Neural progenitor cell (in vitro differentiated cells): ENCODE data around the gene NOPCHAP1.

Experiments used
- CTCF ChIP-seq: fragments of 200-600 bp; sonication (generic); IDR thresholded peaks from 2 replicates; pipeline ENCODE4 v1.5.1; 2017; ENCODE audit warnings: antibody characterized with exemption, mild to moderate bottlenecking
- EZH2 ChIP-seq: fragments of 200-600 bp; sonication (generic); IDR thresholded peaks from 2 replicates; pipeline ENCODE4 v1.6.1; 2017; ENCODE audit warnings: antibody characterized with exemption, mild to moderate bottlenecking, moderate library complexity
- EZH2phosphoT487 ChIP-seq: fragments of 200-600 bp; sonication (generic); IDR thresholded peaks from 2 replicates; pipeline ENCODE4 v1.6.1; 2017; ENCODE audit warnings: antibody characterized with exemption

DNA sequence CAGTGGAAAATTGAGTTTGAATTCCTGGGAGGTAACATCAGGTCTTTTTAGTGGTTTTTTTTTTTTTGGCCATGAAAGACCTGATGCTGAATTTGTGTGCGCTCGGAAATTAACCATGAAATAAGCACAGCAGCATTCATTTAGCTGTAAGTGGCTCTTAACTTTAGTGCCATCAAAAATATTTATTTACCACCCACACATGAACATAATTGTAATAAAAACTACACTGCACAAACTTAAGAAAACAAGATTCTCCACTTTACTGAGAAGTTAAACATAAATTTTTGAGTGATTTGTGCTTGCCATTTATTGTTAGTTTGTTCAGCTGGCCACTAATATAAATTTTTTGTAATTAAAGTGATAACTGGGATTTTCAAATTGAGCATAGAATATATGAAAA lies 30.4 kb upstream of the NOPCHAP1 start:
- no peak for TF ChIP-seq CTCF
- TF ChIP-seq EZH2, result no peak
- TF ChIP-seq EZH2phosphoT487, result no peak
